HG03280 (cell line): ENCODE measurements around the gene THRSP.
"Not testable (repeated sequence)": the region's sequence is repeated elsewhere in the genome, so short reads cannot be mapped to it uniquely, and the experiment has no call there.

Source experiments
- ATAC-seq: cut with Tn5 transposase; IDR thresholded peaks from one replicate; pipeline ENCODE4 v1.9.1; 2021; ENCODE audit warnings: mild to moderate bottlenecking, moderate library complexity; ENCODE audit not compliant: unreplicated experiment

Gene THRSP

DNA sequence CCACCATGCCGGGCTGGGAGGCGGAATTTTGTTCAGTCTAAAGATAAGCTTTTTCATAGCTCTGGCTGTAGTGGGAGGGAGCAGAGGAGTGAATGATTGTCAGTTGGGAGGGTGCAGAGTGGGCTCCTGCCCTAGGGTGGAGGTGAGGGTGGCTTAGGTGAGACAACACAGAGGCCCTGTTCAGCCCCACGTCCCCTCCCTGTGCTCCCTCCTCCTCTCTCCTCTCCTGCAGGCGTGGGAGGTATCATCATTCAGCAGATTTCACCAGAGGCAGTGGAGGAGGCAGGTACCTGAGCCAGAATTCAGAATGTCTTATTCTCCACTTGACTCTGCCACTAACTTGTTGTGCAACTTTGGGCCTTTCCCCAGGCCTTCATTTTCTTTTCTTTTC is 1.7 kb upstream of the THRSP start:
- ATAC-seq: no peak

DNA sequence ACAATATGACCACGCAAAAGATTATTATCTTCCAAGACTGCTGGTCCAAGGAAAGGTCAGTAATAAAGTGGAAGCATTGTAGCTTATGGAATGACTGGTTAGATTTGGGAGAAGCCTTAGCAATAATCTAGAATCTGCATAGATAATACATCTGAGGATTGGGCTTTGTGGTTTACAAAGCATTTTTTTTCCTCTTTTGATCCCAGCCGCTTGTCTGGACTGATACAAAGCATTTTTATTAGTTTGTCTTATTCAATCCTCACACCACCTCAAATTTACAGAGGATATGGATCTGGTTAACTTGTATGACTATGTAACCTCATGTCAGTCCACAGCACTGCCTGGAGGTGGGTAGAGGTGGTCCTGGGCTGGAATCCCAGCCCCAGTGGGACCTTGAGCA is 990 bp upstream of the THRSP start:
- ATAC-seq: no peak

DNA sequence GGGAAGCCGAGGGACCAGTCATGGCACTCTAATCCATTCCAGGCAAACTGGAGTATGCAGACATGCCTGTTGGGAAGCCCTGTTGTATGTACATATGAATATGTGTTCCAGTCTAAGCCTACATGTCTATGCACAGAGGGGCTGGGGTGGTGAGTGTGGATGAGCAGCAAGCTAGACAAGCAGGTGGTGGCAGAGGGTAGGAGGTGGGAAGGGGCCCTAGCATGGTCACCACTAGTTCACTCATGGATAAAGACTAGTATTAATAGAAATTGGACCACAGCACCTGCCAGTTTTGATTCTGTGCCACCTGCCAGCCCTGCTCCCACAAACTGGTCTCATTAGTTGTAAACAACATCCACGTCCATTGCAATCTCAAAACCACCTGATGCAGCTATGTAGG is 1.5 kb downstream of the THRSP start:
- no peak for ATAC-seq

DNA sequence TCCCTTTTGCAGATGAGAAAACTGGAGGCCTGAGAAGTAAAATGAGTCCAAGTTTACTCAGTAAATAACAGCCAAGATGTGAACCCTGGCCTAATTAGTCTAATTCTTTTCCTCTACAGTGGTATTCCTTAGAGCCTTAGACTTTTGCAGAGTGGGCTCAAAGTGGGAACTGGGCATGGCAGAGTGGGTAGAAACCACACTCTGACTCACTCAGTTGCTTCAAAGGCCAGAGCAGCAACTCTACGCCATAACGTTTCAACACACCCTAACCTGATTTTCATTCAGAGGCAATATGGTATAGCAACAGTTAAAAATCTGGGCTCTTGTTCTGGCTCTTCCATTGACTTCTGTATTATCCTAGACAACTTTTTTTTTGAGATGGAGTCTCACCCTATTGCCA is 2.8 kb downstream of the THRSP start:
- ATAC-seq: no peak

- ATAC-seq: no peak
Observed at GRCh38 chr11:78067704-78068103, 4.0 kb downstream of the THRSP start.

GRCh38 chr11:78069465-78069864 is 5.8 kb downstream of the THRSP start:
- ATAC-seq: no peak

GRCh38 chr11:78070621-78071020 is 7.0 kb downstream of the THRSP start:
- no peak for ATAC-seq

- ATAC-seq: no peak
Observed at GRCh38 chr11:78071717-78072116, 8.1 kb downstream of the THRSP start.

DNA sequence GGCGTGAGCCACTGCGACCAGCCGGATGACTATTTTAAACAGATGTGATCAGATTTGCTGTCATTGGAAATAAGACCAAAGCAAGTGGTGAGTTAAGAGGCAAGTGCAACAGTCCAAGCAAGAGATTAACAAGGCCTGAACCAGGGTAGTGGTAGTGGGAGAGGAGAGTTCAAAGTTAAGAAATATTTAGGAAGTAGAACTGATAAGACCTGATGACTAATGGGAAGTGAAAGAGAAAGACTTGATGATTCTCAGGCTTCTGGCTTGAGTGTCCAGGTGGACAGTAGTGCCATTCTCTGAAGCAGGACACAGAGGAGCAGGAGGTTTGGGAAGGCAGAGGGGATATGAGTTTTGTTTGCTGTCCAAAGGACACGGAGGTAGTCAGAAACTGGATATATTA is 8.8 kb downstream of the THRSP start:
- ATAC-seq: no peak

DNA sequence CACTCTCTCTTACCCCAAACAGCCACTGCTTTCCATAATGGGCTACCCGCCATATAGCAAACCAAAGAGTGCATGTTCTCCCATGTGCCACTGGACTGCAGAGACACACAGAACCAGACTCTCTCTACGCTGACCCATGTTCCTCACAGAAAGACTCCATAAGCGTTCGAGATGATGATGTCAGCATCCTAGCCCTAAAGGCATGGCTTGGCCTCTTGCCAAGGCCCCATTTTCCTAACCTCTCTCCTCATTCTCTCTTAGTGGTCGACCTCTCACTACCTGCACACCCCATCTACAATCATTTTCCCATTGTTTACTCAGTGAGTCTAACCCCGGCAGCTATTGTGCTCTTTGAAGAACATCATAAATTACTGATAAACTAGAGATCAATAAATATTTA is 11.1 kb downstream of the THRSP start:
- ATAC-seq: no peak

DNA sequence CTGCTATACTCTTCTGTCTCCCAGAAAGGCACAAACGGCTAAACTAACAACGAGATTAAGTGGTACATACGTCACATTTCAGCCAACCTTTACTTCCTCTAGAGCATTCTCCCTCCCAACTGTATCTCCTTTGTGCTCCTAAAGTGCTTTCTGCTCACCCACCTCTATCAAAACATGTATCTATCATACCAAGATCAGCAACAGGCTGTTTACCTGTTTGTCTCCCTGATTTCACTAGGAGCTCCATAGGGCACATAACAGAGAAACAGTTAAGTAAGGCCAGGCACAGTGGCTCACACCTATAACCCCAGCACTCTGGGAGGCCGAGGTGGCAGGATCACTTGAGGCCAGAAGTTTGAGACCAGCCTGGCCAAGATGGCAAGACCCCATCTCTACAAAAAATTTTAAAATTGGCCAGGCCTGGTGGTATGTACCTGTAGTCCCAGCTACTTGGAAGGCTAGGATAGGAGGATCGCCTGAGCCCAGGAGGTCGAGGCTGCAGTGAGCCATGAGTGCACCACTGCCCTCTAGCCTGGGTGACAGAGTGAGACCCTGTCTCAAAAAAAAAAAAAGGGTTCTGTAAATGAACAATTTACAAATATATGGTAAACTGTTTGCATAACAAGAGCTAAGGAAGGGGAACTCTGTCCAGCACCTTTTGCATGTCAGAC is 13.2 kb downstream of the THRSP start:
- ATAC-seq: no peak

- not testable (repeated sequence) for ATAC-seq
Observed at GRCh38 chr11:78077592-78077991, 13.9 kb downstream of the THRSP start.

- no peak for ATAC-seq
Observed at GRCh38 chr11:78078218-78079167, 14.8 kb downstream of the THRSP start.

DNA sequence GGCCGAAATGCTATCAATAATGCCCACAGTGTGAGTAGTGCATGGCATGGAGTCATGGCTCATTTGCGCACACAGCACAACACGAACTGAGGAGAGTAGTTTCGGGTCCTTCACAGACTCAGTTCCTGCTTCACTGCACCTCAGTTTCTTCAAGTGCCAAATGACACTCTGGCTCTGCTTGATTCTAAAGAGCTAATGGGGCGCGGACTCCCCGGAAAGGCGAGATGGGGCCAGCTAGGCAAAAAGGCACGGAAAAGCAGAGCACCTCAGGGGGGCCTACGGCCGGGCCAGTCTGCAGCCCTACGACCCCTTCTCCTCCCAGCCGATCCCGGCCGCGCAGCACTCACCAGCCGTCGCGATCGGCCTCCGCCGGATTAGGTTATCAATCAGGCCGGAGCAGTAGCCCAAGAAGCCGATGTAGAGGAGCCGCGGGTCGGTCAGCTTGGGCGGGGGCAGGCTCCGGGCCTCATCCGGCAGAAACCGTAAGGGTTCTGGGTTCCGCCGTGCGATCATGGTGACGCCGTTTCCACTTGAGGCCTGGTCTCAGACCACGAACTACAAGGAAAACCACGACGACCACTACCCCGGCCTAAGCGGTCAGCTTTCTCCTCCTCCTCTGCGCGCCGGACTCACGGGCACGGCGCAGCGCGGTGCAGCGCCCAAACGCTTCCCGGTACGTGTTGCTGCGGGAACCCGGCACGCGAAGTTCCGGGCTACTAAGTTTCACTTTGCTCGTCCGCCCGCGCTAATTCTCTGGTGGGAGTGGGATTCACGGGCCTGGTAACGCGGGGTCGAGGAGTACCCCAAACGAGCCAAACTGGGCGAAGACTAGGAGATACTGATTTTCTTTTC is 15.8 kb downstream of the THRSP start, which contains the start of gene NDUFC2:
Gene NDUFC2 (minus strand): TSS at position 631 of the 852 bp plus-strand sequence. CDS start 118 bp downstream, at position 513.
- peak; percentile 74 for ATAC-seq

- no peak for ATAC-seq
Observed at GRCh38 chr11:78080084-78080817, 16.6 kb downstream of the THRSP start.

- ATAC-seq: no peak
Observed at GRCh38 chr11:78080818-78081495, 17.3 kb downstream of the THRSP start.

GRCh38 chr11:78081583-78081982 is 17.9 kb downstream of the THRSP start:
- ATAC-seq: no peak

- ATAC-seq: no peak
Observed at GRCh38 chr11:78082146-78082545, 18.5 kb downstream of the THRSP start.

DNA sequence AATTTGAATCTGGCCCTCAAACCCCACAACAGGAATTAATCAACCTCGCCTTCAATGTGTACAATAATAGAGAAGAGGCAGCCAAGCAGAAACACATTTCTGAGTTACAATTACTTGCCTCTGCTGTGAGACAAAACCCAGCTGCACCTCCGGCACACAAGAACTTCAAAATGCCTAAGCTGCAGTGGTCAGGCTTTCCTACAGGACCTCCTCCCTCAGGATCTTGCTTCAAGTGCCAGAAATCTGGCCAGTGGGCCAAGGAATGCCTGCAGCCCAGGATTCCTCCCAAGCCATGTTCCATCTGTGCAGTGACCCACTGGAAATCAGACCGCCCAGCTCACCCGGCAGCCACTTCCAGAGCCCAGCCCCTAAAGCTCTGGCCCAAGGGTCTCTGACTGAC is 19.4 kb downstream of the THRSP start:
- ATAC-seq: no peak

GRCh38 chr11:78084506-78084905 is 20.8 kb downstream of the THRSP start:
- ATAC-seq: not testable (repeated sequence)
